ENCODE measurements around the gene NR1D1. TPM values are rescaled to one million over a fixed set of nuclear protein-coding genes. Genes with fewer than 3 reads are reported as not detected.

The NR1D1 gene
- total RNA-seq, 1 donor from 2014 or later, result 5.5 TPM

DNA sequence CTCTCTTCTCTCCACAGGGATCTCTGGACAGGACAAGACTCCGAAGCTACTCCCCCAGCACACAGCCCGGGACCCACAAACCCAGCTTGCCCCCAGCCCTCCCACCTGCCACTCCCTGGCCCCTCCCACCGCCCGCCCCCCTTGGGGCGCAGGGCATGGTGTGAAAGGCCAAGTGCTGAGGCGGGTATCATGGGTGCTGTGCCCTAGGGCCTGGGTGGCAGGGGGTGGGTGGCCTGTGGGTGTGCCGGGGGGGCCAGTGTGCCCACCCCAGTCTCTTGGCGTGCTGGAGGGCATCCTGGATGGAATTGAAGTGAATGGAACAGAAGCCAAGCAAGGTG, 26.2 kb downstream of the NR1D1 start:
- TF ChIP-seq, protein P1, sequence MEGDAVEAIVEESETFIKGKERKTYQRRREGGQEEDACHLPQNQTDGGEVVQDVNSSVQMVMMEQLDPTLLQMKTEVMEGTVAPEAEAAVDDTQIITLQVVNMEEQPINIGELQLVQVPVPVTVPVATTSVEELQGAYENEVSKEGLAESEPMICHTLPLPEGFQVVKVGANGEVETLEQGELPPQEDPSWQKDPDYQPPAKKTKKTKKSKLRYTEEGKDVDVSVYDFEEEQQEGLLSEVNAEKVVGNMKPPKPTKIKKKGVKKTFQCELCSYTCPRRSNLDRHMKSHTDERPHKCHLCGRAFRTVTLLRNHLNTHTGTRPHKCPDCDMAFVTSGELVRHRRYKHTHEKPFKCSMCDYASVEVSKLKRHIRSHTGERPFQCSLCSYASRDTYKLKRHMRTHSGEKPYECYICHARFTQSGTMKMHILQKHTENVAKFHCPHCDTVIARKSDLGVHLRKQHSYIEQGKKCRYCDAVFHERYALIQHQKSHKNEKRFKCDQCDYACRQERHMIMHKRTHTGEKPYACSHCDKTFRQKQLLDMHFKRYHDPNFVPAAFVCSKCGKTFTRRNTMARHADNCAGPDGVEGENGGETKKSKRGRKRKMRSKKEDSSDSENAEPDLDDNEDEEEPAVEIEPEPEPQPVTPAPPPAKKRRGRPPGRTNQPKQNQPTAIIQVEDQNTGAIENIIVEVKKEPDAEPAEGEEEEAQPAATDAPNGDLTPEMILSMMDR (IDR thresholded peaks at IDR 0.05), result no peak
- DNase-seq, result no peak
- ChIA-PET POLR2A (interaction anchor here (2.0 to 2.1 kb wide), 2 partner anchors 11 to 38 kb away, joined by 18 to 20 read pairs; partner anchors contain the start of gene THRA), CTCF (interaction anchor here (1.4 to 4.4 kb wide), 6 partner anchors 8 to 201 kb away, joined by 4 to 53 read pairs (median 24); partner anchors contain the start of gene MED24)
- Mint-ChIP-seq H3K27me3 (no peaks in the 10 kb centered on the region), H3K36me3 (ENCODE audit: low read depth) (peaks cover 8% of the 10 kb centered on the region), H3K4me3 (no peak overlapping the region), H3K9me3 (no peaks in the 10 kb centered on the region), H3K27ac (no peak overlapping the region), H3K4me1 (peaks cover 41% of the 10 kb centered on the region)
- intact Hi-C loops (cut with micrococcal nuclease), result loop anchor here (2.0 kb wide), 1 partner anchor 19 kb away; the partner anchor contains the start of gene MED24
- ATAC-seq (ENCODE audit: low read depth), result no peak

DNA sequence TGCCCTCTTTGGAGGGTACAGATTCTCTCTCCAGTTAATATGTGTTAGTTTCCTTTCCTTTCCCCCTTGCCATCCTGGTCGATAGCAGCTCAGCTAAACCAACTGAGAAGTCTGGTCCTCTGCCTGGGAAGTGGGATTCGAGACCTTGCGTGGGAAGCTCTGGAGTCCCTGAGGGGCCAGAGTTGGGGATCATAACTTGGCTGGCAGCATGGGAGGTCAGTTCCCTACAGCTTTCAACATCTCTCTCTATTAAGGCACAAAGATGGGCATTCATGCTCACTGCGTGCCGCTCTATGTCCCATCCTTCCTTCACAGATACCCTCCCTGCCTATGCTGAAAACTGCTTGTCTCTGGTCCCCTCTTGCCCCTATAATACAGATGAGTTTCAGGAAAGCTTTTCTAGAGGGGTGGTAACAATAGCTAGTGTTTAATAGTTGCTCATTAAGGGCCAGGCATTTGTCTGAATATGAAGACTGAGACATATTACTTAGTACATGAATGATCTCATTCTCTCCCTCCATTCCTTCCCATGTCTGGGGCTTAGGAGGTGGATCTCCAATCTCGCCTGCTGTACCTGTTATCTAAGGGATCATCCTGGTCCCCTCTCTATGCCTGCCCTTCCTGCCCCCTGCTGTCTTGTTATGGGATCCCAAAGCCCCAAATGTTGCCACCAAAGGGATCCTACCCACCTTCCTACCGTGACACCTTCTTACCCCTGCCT, 26.8 kb downstream of the NR1D1 start:
- Mint-ChIP-seq H3K9me3 (no peaks in the 10 kb centered on the region), H3K4me3 (no peak overlapping the region), H3K36me3 (ENCODE audit: low read depth) (peaks cover 8% of the 10 kb centered on the region), H3K4me1 (peaks cover 46% of the 10 kb centered on the region), H3K27me3 (no peaks in the 10 kb centered on the region), H3K27ac (no peak overlapping the region)
- intact Hi-C loops (cut with micrococcal nuclease), result loop anchor here (2.0 kb wide), 1 partner anchor 19 kb away; the partner anchor contains the start of gene MED24
- ATAC-seq (ENCODE audit: low read depth) (no peak), DNase-seq (no peak)
- TF ChIP-seq, protein P1 (IDR thresholded peaks at IDR 0.05), result no peak
- CTCF ChIA-PET, result interaction anchor here (1.7 to 4.4 kb wide), 3 partner anchors 11 to 39 kb away, joined by 4 to 53 read pairs (median 38); no protein-coding TSS in a partner anchor
- POLR2A ChIA-PET, result interaction anchor here (0.5 to 0.9 kb wide), 3 partner anchors 67 to 118 kb away, joined by 3 read pairs; partner anchors contain the start of gene CASC3

DNA sequence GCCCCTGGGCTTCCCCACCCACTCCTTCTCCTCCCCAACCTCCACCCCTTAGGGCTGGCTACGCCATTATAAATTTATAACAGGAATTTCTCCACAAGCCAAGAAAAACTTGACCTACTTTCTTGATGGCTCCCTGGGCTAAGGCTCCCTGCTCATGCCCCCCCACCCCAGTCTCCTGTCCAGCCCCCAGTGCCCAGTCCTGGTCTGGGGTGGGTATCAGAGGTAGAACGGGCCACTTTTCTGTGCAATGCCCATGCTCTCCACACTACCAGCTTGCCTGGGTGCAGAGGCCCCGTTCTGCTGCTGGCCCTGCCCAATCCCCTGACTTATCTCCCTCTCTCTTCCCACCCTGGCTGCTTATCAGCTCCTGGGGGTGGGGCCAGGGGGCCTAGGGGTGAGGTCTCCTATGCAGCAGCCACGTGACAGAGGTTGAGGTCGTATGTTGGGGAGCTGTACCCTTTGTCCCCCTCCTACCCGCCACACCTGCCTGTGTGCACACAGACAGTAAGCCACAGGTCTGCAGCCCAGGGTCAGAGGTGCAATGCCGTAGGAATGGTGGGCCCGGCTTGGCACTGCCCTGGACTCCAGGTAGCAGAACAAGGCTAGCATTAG, 27.5 kb downstream of the NR1D1 start:
- ChIA-PET POLR2A (interaction anchor here (0.5 to 0.9 kb wide), 3 partner anchors 68 to 119 kb away, joined by 3 read pairs; partner anchors contain the start of gene CASC3), CTCF (interaction anchor here (1.7 to 4.4 kb wide), 3 partner anchors 11 to 40 kb away, joined by 4 to 53 read pairs (median 38); no protein-coding TSS in a partner anchor)
- intact Hi-C loops (cut with micrococcal nuclease), result no loop called here
- Mint-ChIP-seq H3K27ac (no peak overlapping the region), H3K36me3 (ENCODE audit: low read depth) (peaks cover 6% of the 10 kb centered on the region), H3K4me1 (peaks cover 54% of the 10 kb centered on the region), H3K27me3 (no peaks in the 10 kb centered on the region), H3K4me3 (no peak overlapping the region), H3K9me3 (no peaks in the 10 kb centered on the region)
- TF ChIP-seq, protein P1 (IDR thresholded peaks at IDR 0.05), result no peak
- no peak for DNase-seq
- no peak for ATAC-seq (ENCODE audit: low read depth)

DNA sequence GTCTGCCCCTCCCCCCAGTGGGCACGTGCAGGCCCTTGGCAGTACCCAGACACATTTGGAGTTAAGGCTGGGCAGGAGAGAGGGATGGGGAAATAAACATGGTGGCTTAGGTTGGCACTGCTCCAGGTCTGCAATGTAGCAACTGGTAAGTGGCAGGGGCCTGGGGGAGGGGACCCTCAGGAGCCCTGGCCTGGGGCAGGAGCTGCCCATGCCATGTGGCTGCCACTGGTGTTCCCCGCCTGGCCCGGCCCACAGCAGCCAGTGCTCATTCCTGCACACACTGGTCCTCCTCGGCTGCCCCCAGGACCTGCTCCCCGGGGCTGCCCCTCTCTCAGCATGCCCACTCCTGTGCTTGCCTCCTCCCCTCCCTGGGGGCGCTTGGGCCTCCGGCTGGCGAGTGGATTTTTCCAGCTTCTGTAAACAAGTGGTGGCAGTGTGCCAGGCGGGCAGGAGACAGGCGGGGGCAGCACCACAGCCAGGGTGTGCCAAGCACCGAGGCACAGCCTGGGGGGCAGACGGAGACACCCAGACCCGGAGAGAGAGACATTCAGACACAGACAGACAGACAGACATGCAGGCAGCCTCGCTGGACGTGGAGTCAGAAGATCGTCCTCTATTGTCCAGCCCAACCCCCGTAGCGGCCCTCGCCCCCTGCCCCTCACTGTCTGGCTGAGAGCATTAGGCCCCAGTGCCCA, 28.2 kb downstream of the NR1D1 start:
- peaks cover 5% of the 10 kb centered on the region for H3K36me3 Mint-ChIP-seq (ENCODE audit: low read depth)
- peaks cover 59% of the 10 kb centered on the region for H3K4me1 Mint-ChIP-seq
- no peaks in the 10 kb centered on the region for H3K9me3 Mint-ChIP-seq
- no peak overlapping the region for H3K4me3 Mint-ChIP-seq
- no peaks in the 10 kb centered on the region for H3K27me3 Mint-ChIP-seq
- CTCF ChIA-PET, result interaction anchor here (1.7 to 4.4 kb wide), 2 partner anchors 10 to 41 kb away, joined by 4 to 53 read pairs; no protein-coding TSS in a partner anchor
- ATAC-seq (ENCODE audit: low read depth) (no peak), DNase-seq (no peak)
- no peak overlapping the region for H3K27ac Mint-ChIP-seq
- POLR2A ChIA-PET, result no interaction called here
- TF ChIP-seq, protein P1 (IDR thresholded peaks at IDR 0.05), result no peak
- intact Hi-C loops (cut with micrococcal nuclease), result no loop called here

Data from activated B cell treated with CpG ODN at 0.5 μM for 24 hours (primary cell).